Endometrial microvascular endothelial cells (primary cell): ENCODE results near the gene CIPC. TPM values are rescaled to one million over a fixed set of nuclear protein-coding genes. Genes with fewer than 3 reads are reported as not detected.

ENCODE experiments used
- in situ Hi-C: cut with HindIII; loops from 2 replicates; pipeline ENCODE4 v1.10.0; 2017; ENCODE audit warnings: low sequenced_read_pairs, low pct_unique_long_range_greater_than_20kb; ENCODE audit errors: inconsistent ontology term
- total RNA-seq: library from RNA; depleted of rRNA; stranded (reverse); fragments of >200 nt; gene quantifications from one replicate; pipeline ENCODE4 v1.2.3, GENCODE V29; 2015; ENCODE audit errors: inconsistent ontology term

Gene CIPC
- total RNA-seq, 1 donor from 2014 or later = 31.9 TPM

DNA sequence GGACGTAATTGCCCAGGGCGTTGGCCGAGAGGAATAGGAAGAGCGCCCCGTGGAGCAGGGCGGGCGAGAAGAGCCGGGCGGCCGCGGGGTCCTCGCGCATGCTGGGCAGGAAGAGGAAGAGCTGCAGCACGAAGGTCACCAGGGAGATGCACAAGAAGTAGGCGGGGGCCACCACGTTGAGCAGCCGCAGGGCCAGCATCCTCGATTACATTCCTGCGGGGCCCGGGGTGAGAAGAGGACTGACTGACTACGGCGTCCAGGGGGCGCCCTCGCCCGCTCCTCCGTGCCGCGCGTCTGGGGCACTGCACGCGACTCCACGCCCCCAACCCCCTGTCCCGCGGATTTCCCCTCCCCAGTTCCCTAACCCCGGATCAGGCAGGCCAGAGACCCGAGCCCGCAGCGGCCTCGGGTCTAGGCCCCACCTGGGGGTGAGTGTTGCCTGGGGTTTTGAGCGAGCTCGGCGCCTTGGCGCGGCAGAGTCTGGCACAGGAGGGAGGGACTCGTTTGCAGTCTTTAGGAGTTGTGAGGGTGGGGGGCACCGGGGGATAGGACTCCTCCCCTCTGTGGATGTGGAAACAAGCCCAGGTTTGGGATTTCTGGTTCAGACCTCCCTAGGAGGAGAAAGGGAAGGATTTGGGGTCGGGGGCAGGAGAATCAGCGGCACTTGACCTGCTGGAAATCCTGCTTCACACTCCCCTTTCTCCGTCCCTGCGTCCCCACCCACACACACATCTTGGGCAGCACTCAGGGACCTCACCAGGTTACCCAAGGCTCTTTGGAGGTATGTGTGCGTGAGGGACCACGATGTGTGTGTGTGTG is 41.7 kb downstream of the CIPC start:
- in situ Hi-C loops = no loop called here

DNA sequence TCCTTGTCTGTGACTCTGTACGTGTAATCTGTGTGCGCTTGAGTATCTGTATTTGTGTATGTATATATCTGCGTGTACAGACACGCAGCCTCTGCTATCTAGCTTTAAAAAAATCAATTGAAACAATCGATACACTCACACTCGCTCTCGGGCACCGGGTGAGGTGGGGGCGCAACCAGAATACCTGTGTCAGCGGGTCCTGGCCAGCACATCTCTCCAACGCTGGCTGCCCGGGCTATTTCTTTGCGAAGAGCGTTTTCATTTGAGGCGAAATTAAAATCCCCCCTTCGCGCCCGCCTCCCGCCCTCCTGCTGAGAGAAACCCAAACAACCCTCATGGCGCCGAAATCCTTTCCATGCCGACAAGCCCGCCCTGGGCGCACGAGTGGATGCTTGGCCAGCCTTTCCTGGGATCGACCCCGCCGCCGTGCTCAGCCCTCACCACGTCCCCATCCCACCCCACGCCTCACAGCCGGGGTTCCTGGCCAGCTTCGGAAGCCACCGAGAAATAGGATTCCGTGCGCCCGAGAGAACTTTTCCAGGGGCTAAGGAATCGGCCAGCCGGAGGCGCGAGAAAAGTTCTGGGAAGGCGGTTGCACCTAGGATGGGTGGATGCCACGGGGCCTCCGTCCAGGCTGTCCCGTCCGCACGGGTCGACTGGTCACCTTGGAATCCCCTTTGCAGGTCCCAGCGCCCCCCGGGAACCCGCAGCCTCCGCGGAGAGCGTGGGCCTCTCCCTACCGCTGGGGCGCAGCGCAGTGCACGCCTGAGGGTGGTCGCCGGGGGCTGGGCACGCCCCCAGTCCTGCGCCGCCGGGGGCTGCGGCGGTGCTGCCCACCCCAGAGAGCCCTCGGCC is 42.5 kb downstream of the CIPC start:
- in situ Hi-C loops = no loop called here

DNA sequence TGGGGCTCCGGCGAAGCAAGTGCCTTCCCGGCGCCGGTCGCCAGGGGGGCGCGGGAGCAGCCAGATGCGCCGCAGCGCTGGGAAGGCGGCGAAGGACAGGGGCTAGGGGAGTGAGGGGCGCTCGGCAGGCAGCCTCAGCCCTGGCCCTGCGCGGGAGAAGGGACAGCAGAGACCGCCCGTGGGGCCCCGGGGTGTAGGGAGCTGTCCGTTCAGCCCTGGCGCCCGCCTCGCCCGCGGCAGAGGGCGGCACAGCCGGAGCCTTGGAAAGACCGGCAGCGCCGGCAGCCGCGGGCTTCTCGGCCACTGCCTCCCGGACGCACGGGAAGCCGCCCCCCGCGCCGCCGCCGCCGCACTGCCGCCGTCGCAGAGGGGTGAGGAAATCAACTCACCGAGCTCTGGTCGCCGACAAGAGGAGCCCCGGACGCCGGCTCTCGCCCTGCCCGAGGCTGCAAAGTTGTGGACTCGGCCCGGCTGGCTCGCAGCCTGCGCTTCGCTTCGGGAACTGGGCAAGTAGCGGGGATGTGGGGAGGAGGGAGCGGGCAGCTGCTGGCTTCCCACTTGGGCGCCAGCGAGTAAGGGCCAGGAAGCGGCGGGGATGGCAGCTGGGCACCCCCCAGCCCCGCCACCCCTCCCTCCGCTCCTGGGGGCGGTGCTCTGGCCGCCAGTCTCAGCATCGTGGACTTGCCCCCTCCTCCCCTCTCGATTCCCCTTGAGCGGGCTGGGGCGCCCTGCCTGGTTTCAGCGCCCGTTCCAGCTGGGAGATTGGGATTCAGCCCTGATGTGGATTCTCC is 43.4 kb downstream of the CIPC start, which contains the start of gene ZDHHC22:
ZDHHC22 (minus strand) TSS at position 578 of the 791 bp plus-strand sequence. CDS start 2,053 bp downstream, outside the sequence.
- in situ Hi-C loops = no loop called here

DNA sequence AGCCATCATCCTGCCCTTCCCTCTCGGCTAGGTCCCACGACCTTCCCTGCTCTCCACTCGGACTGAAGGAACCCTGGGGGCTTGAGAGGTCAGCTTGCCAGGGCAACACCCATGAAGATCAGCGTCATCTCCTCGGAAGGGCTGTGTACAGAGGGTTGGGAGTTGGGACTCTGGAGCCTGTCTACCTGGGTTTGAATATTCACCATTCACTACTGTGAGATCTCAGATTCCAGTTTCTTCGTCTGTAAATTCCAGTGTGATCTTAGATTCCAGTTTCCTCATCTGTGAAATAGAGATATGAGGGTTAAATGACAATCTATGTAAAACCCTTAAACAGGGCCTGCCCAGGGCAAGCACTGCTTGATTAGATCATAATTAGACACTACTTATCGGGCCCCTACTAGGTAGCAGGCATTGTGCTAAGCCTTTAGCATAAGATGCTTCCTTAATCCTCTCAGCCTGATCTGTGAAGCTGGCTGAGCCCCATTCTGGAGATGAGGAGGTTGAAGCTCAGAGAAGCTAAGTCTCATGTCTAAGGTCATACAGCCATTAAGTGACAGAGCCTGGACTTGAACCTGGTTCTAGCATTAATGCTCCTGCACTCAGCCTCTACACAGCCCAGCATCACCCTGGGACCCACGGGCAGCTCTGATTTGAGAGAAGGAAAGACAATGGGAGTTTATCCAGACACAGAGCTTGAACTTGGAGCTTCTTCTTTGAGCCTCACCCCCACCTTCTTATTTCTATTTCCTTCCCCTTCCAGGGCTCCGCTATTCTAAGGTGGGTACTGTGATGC is 44.1 kb downstream of the CIPC start:
- in situ Hi-C loops = no loop called here

DNA sequence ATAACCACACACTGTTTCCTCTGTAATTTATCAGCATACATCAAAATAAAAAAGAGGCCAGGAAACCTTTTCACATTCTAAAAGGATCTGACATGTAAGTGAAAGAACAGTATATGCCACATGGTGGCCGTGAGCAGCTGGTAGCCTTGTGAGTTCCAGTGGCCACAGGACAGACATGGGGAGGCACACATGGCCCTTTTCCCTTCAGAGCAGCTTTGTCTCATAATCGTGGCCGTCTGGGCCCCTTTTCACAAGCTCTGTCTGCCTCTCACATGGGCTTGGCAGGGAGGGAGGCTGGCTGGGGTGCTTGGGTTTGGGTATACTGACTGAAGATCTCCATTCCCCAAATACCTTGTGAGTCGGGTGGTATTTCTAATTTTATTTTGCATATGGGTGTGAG is 45.0 kb downstream of the CIPC start:
- in situ Hi-C loops = no loop called here

DNA sequence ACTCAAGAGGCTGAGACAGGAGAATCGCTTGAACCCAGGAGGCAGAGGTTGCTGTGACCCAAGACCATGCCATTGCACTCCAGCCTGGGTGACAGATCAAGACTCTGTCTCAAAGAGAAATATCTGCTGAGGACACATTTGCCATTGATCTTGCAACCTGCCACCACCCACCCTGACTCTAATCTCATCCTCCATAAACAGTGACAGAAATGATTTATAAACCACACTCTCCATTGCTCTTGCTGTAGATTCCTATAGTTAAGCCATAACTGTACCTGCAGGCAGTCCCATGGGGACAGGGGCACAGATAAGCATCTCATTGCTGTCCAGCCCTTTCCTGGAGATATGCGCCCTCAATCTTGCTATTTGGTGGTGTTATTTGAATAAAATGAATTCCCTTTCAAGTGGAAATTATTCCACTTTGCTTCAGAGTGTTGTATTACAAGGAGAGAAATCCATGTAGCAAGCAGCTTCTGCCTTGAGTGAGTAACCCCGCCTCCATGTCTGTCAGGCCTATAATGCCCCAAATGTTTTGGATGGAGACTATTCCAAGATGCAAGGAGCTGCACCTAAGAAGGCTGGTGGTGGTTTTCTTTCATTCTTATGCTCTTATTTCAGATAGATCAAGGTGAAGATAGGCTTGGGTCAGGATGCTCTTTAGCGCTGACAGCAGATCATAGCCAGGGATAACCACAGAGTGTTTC is 46.5 kb downstream of the CIPC start:
- in situ Hi-C loops = no loop called here

DNA sequence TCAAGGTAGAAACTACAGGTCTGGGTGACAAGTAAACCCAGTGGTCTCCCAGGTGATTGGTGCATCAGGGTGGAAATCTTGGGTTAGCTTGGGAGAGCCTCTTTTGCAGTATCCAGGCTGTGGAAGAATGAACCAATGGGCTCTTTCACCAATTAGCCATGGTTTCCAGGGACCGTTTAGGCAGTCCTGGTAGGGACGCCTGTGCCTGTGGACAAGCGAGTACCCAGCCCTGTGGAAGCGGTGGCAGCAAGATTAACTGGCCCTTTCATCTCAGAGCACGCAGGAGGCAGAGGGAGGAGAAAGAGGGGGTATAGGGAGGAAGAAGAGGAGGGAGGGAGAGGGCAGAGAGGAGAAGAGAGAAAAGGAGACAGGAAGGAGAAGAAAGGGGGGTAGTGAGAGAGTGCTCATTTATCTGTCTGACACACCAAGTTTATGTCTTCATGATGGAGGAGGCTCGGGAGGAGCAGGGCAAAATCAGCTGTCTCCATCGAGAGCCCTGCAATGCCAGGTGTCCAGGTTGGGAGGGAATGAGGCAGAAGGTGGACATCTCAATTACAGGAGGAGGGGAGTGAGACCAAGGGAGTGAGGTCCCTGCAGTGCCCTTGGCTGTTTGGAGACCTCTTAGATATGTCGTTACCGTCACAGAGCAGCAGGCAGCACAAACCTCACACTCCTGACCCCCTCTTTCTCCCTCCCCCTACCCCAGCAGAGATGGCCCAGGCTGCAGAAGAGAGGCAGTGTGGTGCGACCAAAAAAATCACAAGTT is 48.1 kb downstream of the CIPC start:
- in situ Hi-C loops = no loop called here

DNA sequence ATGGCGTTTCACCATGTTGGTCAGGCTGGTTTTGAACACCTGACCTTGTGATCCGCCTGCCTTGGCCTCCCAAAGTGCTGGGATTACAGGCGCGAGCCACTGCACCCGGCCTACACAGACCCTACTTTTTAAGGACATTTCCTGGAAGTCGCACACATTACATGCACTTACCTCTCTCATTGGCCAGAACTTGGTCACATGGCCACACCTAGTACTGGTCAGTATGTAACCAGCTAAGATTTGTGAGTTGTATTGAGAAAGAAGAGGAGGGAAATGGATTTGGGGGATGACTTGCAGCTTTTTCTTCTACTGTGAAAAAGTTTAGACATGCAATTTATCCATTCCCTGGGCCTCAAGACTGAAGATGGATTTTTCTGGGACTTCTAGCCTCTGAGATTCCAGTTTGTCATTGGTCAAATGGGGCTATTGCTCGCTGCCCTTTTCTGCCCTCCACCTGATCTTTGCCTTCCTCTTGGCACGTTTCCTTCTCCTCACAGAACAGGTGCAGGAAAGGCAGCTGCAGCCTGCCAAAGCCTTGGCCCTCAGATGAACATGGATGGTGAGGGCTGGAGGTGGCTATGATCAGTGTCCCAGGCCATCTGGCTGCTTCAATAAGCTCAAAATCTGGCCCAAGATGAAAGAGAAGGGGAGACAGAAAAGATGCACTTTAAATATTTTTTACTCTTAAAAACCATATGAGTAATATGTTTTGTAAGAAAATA is 50.6 kb downstream of the CIPC start:
- in situ Hi-C loops = no loop called here

DNA sequence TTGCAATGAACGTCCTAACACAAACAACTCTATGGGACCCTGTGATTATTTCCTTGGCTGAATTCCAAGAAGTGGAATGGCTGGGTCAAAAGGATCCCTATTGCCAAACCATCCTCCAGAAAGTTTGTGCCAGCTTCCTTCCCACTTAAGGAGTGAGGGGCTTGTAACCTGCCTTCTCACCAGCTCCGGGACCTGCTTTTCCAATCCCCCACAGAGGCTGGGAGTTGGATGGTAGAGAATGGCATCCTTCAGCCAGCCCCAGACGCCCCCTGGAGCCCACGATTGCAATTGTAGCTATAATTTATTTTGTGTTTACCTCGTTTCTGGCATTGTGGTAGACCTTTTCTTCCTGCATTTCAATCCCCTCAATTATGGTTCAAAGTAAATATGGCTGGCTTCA is 53.2 kb downstream of the CIPC start:
- in situ Hi-C loops = no loop called here

DNA sequence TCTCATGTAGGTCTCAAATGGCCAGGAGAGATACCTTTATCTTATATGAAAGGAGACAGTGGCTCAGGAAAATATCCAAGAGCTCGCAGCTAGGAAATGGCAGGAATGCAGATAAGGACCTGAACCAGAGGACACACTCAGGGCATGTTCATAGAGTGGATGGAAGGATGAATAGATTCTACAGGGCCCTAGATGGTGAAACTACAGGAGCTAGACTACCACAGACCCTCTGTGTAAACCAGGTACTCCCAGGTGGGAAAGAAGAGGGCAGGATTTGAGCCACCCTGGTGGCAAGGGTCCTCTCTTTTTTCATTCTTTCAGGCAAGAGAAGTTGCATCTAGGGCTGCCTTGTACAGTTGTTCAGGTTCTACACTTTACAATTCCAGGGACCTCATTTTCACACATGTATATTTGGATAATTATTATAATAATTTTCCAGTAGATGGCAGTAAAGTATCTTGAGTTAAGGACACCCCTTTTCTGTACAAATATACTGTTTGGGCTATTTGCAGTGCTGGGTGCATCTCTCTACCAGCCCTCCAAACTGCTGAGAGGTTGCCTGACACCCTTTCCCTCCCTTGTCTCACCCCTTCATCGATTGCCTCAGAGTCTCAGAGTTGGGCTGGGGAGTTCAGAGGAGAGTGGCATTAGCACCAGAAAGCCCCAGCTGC is 54.0 kb downstream of the CIPC start:
- in situ Hi-C loops = no loop called here

DNA sequence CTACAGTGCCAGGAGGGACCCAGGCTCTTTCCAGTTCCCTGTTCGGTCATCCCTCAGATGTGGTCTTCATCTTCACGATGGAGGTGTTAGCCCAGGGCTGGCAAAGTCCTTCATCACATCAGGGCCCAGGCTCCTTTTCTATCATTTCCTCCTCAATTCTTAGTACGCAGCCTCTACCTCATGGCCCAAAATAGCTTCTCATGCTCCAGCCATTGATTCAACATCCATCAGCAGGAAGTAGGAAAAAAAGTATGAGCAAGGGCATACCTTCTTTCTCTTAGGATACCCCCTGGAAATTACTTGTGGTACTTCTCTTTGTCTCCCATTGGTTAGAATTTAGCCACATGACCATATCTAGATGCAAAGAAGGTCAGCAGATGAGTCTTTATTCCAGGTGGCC is 55.7 kb downstream of the CIPC start:
- in situ Hi-C loops = no loop called here

DNA sequence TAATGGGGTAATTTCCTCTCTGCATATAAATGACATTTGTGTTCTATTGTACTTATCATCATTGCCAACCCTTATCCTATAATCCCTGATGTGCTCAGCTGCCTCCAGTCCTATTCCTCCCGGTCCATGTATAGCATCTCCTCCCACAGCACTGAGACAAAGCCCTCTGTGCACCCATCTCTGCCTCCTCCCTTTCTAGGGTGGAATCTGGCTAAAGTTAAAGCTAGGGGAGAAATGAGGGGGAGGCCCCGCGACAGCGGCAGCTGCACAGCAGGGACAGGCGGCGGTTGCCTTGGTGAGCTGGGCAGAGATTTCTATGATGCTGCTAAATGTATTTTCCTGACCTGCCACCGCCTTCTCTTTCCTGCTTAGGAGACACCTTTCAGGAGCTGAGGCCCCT is 56.4 kb downstream of the CIPC start:
- in situ Hi-C loops = no loop called here

DNA sequence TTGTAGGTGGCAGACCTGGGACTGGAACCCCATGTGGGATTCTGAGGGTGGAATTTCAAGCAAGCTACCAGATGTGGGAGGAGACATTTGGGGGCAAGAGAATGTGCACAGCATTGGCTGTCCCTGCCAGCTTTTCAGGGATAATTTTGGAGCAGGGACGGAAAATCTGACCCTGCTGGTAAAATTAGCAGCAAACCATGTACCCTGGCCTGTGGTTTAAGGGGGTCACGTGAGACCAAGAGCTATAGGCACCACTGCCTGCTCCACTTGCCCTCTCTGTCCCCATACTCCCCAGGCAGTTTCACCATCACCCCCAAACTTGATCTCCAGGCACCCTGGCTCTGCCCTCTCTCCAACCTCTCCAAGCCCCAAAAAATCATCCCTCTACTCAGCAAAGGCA is 57.0 kb downstream of the CIPC start:
- in situ Hi-C loops = no loop called here

DNA sequence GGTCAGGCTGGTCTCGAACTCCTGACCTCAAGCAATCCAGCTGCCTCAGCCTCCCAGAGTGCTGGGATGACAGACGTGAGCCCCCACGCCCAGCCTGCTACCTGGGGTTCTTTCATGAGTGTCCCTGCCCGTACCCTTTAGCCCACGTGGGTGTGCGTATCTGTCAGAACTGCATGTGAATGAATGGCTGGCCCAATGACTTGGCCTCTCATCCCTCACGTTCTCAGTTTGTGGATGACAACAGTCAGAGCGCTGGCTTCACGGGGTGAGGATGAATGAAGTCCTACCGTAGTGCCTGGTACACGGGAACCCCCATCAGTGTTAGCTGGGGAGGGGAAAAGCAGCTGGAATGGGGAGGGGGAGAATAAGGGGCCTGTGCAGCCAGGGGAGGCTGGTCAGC is 59.7 kb downstream of the CIPC start:
- in situ Hi-C loops = no loop called here

DNA sequence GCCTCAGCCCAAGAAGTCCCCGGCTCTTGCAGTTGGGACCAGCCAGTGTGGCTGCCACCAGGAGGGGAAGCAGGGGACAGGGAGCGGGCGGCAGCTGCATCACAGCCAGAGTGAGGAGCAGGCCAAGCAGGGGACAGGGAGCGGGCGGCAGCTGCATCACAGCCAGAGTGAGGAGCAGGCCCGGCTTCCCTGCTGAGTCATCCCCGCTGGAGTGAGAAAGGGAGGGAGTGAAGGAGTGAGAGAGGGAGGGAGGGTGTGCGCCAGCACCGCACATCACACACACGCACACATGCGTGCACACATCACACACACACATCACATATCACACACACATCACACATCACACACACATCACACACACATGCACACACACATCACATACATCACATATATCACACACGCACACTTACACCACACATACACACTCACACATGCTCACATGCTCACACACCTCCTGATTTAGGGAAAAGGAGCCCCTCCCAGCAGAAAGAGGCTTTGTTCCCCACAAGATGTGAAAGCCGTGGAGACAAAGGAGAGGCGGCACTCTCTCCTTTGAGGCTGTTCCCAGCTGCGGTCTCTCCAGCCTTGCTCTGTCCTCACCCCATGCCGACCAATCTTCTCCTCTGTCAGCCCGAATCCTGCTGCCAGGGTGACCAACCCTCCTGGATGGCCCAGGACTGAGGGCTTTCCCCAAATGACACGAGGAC is 60.3 kb downstream of the CIPC start:
- in situ Hi-C loops = no loop called here

DNA sequence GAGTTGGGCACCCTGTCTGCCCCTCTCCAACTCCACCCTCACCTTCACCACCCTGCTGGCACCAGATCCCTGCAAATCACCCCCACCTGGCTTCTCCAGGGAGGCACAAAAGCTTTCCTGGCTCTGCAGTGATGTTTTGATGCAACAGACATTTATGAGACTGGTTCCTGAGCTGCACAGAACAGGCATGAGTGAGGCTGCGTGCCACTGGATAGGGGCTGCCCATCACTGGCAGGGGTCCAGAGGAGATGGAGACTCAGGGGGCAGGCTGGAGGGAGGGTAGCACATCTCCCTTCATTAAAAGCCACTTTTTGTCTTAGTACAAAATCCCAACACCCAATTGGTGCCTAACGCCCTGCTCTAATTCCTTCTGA is 60.8 kb downstream of the CIPC start:
- in situ Hi-C loops = no loop called here
